ENCODE measurements around the gene ELL2.

- TF ChIP-seq POLR2AphosphoS5 (IDR thresholded peaks at IDR 0.05), result no peak
- TF ChIP-seq, protein P1, sequence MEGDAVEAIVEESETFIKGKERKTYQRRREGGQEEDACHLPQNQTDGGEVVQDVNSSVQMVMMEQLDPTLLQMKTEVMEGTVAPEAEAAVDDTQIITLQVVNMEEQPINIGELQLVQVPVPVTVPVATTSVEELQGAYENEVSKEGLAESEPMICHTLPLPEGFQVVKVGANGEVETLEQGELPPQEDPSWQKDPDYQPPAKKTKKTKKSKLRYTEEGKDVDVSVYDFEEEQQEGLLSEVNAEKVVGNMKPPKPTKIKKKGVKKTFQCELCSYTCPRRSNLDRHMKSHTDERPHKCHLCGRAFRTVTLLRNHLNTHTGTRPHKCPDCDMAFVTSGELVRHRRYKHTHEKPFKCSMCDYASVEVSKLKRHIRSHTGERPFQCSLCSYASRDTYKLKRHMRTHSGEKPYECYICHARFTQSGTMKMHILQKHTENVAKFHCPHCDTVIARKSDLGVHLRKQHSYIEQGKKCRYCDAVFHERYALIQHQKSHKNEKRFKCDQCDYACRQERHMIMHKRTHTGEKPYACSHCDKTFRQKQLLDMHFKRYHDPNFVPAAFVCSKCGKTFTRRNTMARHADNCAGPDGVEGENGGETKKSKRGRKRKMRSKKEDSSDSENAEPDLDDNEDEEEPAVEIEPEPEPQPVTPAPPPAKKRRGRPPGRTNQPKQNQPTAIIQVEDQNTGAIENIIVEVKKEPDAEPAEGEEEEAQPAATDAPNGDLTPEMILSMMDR (IDR thresholded peaks at IDR 0.05), result no peak
Measured at GRCh38 chr5:95963650-95964410, 2.2 kb upstream of the ELL2 start.
